ENCODE results near the gene GATB. TPM values are rescaled to one million over a fixed set of nuclear protein-coding genes. Genes with fewer than 3 reads are reported as not detected.
A peak's percentile ranks its signal among the peaks of the same experiment; 100 is the strongest.
"Not testable (repeated sequence)": the region's sequence is repeated elsewhere in the genome, so short reads cannot be mapped to it uniquely, and the experiment has no call there.

GATB gene
- polyA plus RNA-seq, 1 donor, result 17.4 TPM

GRCh38 chr4:151736852-151737251, 24.0 kb downstream of the GATB start:
- H3K9me3 ChIP-seq (ENCODE audit: control insufficient read depth, low read depth, low read length); H3K4me3 ChIP-seq (ENCODE audit: low read length); H3K27me3 ChIP-seq (ENCODE audit: control insufficient read depth, insufficient read depth, low read length); H3K4me1 ChIP-seq (ENCODE audit: control insufficient read depth, insufficient read depth, low read length); H3K27ac ChIP-seq (ENCODE audit: low read length); DNase-seq; H3K36me3 ChIP-seq (ENCODE audit: control insufficient read depth, insufficient read depth, low read length): not testable (repeated sequence)
- WGBS (ENCODE audit: insufficient coverage, low lambda C conversion rate), result 86% methylated on average over 1 of the region's 2 CpGs

- no CpG with 5 or more reads among the region's 1 CpG for WGBS (ENCODE audit: insufficient coverage, low lambda C conversion rate)
- no peak for DNase-seq
Observed at GRCh38 chr4:151736361-151736760, 24.4 kb downstream of the GATB start.

GRCh38 chr4:151731670-151732069, 29.1 kb downstream of the GATB start:
- DNase-seq; H3K27ac ChIP-seq (ENCODE audit: low read length); H3K36me3 ChIP-seq (ENCODE audit: control insufficient read depth, insufficient read depth, low read length); H3K9me3 ChIP-seq (ENCODE audit: control insufficient read depth, low read depth, low read length); H3K4me1 ChIP-seq (ENCODE audit: control insufficient read depth, insufficient read depth, low read length); H3K27me3 ChIP-seq (ENCODE audit: control insufficient read depth, insufficient read depth, low read length); H3K4me3 ChIP-seq (ENCODE audit: low read length): not testable (repeated sequence)
- WGBS (ENCODE audit: insufficient coverage, low lambda C conversion rate), result no CpG with 5 or more reads among the region's 34 CpGs

More at GRCh38 chr4:151736361-151736760, 24.4 kb downstream of the GATB start:
- H3K4me3 ChIP-seq (ENCODE audit: low read length), result no peak overlapping the region
- no peaks in the 10 kb centered on the region for H3K9me3 ChIP-seq (ENCODE audit: control insufficient read depth, low read depth, low read length)
- no peaks in the 10 kb centered on the region for H3K27me3 ChIP-seq (ENCODE audit: control insufficient read depth, insufficient read depth, low read length)
- H3K36me3 ChIP-seq (ENCODE audit: control insufficient read depth, insufficient read depth, low read length), result peaks cover 4% of the 10 kb centered on the region
- H3K4me1 ChIP-seq (ENCODE audit: control insufficient read depth, insufficient read depth, low read length), result no peaks in the 10 kb centered on the region
- no peak overlapping the region for H3K27ac ChIP-seq (ENCODE audit: low read length)

GRCh38 chr4:151729731-151730559, 30.9 kb downstream of the GATB start:
- Histone ChIP-seq H3K36me3 (ENCODE audit: control insufficient read depth, insufficient read depth, low read length) (no peaks in the 10 kb centered on the region), H3K27me3 (ENCODE audit: control insufficient read depth, insufficient read depth, low read length) (no peaks in the 10 kb centered on the region), H3K4me3 (ENCODE audit: low read length) (no peak overlapping the region), H3K4me1 (ENCODE audit: control insufficient read depth, insufficient read depth, low read length) (peaks cover 3% of the 10 kb centered on the region), H3K27ac (ENCODE audit: low read length) (peak overlapping the region; percentile 25), H3K9me3 (ENCODE audit: control insufficient read depth, low read depth, low read length) (peaks cover 3% of the 10 kb centered on the region)
- DNase-seq, result peak; percentile 19 to 66
- WGBS (ENCODE audit: insufficient coverage, low lambda C conversion rate), result no CpG with 5 or more reads among the region's 12 CpGs

GRCh38 chr4:151728679-151729078, 32.1 kb downstream of the GATB start:
- Histone ChIP-seq H3K9me3 (ENCODE audit: control insufficient read depth, low read depth, low read length) (peaks cover 3% of the 10 kb centered on the region), H3K27me3 (ENCODE audit: control insufficient read depth, insufficient read depth, low read length) (no peaks in the 10 kb centered on the region), H3K4me1 (ENCODE audit: control insufficient read depth, insufficient read depth, low read length) (peaks cover 3% of the 10 kb centered on the region), H3K27ac (ENCODE audit: low read length) (no peak overlapping the region), H3K4me3 (ENCODE audit: low read length) (no peak overlapping the region), H3K36me3 (ENCODE audit: control insufficient read depth, insufficient read depth, low read length) (no peaks in the 10 kb centered on the region)
- no CpG with 5 or more reads among the region's 2 CpGs for WGBS (ENCODE audit: insufficient coverage, low lambda C conversion rate)
- DNase-seq, result no peak

GRCh38 chr4:151728006-151728405, 32.8 kb downstream of the GATB start:
- no peak for DNase-seq
- Histone ChIP-seq H3K27me3 (ENCODE audit: control insufficient read depth, insufficient read depth, low read length) (no peaks in the 10 kb centered on the region), H3K4me3 (ENCODE audit: low read length) (no peak overlapping the region), H3K9me3 (ENCODE audit: control insufficient read depth, low read depth, low read length) (peaks cover 3% of the 10 kb centered on the region), H3K4me1 (ENCODE audit: control insufficient read depth, insufficient read depth, low read length) (peaks cover 3% of the 10 kb centered on the region), H3K27ac (ENCODE audit: low read length) (no peak overlapping the region), H3K36me3 (ENCODE audit: control insufficient read depth, insufficient read depth, low read length) (peaks cover under 1% of the 10 kb centered on the region)
- whole genome bisulfite sequencing (ENCODE audit: insufficient coverage, low lambda C conversion rate), result 60% methylated on average over 1 of the region's 1 CpG

GRCh38 chr4:151727365-151727764, 33.4 kb downstream of the GATB start:
- H3K36me3 ChIP-seq (ENCODE audit: control insufficient read depth, insufficient read depth, low read length), result peaks cover 3% of the 10 kb centered on the region
- H3K9me3 ChIP-seq (ENCODE audit: control insufficient read depth, low read depth, low read length), result peaks cover 3% of the 10 kb centered on the region
- peaks cover 3% of the 10 kb centered on the region for H3K4me1 ChIP-seq (ENCODE audit: control insufficient read depth, insufficient read depth, low read length)
- no peak overlapping the region for H3K27ac ChIP-seq (ENCODE audit: low read length)
- no CpG with 5 or more reads among the region's 1 CpG for WGBS (ENCODE audit: insufficient coverage, low lambda C conversion rate)
- no peak overlapping the region for H3K4me3 ChIP-seq (ENCODE audit: low read length)
- no peak for DNase-seq
- H3K27me3 ChIP-seq (ENCODE audit: control insufficient read depth, insufficient read depth, low read length), result no peaks in the 10 kb centered on the region

- DNase-seq, result no peak
- no CpG with 5 or more reads among the region's 2 CpGs for WGBS (ENCODE audit: insufficient coverage, low lambda C conversion rate)
- H3K36me3 ChIP-seq (ENCODE audit: control insufficient read depth, insufficient read depth, low read length), result peaks cover 3% of the 10 kb centered on the region
- H3K9me3 ChIP-seq (ENCODE audit: control insufficient read depth, low read depth, low read length), result no peaks in the 10 kb centered on the region
- no peak overlapping the region for H3K27ac ChIP-seq (ENCODE audit: low read length)
- H3K27me3 ChIP-seq (ENCODE audit: control insufficient read depth, insufficient read depth, low read length), result no peaks in the 10 kb centered on the region
- no peak overlapping the region for H3K4me3 ChIP-seq (ENCODE audit: low read length)
- H3K4me1 ChIP-seq (ENCODE audit: control insufficient read depth, insufficient read depth, low read length), result no peaks in the 10 kb centered on the region
Observed at GRCh38 chr4:151725087-151725486, 35.7 kb downstream of the GATB start.

GRCh38 chr4:151721916-151722315, 38.9 kb downstream of the GATB start:
- DNase-seq, result no peak
- Histone ChIP-seq H3K27me3 (ENCODE audit: control insufficient read depth, insufficient read depth, low read length) (no peaks in the 10 kb centered on the region), H3K36me3 (ENCODE audit: control insufficient read depth, insufficient read depth, low read length) (peaks cover 5% of the 10 kb centered on the region), H3K4me3 (ENCODE audit: low read length) (no peak overlapping the region), H3K9me3 (ENCODE audit: control insufficient read depth, low read depth, low read length) (no peaks in the 10 kb centered on the region), H3K4me1 (ENCODE audit: control insufficient read depth, insufficient read depth, low read length) (no peaks in the 10 kb centered on the region), H3K27ac (ENCODE audit: low read length) (no peak overlapping the region)
- WGBS (ENCODE audit: insufficient coverage, low lambda C conversion rate), result no CpG with 5 or more reads among the region's 2 CpGs

GRCh38 chr4:151721466-151721865, 39.3 kb downstream of the GATB start:
- Histone ChIP-seq H3K27ac (ENCODE audit: low read length) (no peak overlapping the region), H3K4me3 (ENCODE audit: low read length) (no peak overlapping the region), H3K36me3 (ENCODE audit: control insufficient read depth, insufficient read depth, low read length) (peaks cover 5% of the 10 kb centered on the region), H3K9me3 (ENCODE audit: control insufficient read depth, low read depth, low read length) (no peaks in the 10 kb centered on the region), H3K4me1 (ENCODE audit: control insufficient read depth, insufficient read depth, low read length) (no peaks in the 10 kb centered on the region), H3K27me3 (ENCODE audit: control insufficient read depth, insufficient read depth, low read length) (no peaks in the 10 kb centered on the region)
- WGBS (ENCODE audit: insufficient coverage, low lambda C conversion rate), result 100% methylated on average over 1 of the region's 7 CpGs
- no peak for DNase-seq

- no peaks in the 10 kb centered on the region for H3K27me3 ChIP-seq (ENCODE audit: control insufficient read depth, insufficient read depth, low read length)
- no CpG with 5 or more reads among the region's 8 CpGs for WGBS (ENCODE audit: insufficient coverage, low lambda C conversion rate)
- no peak overlapping the region for H3K27ac ChIP-seq (ENCODE audit: low read length)
- peaks cover 5% of the 10 kb centered on the region for H3K36me3 ChIP-seq (ENCODE audit: control insufficient read depth, insufficient read depth, low read length)
- no peaks in the 10 kb centered on the region for H3K9me3 ChIP-seq (ENCODE audit: control insufficient read depth, low read depth, low read length)
- H3K4me3 ChIP-seq (ENCODE audit: low read length), result no peak overlapping the region
- no peaks in the 10 kb centered on the region for H3K4me1 ChIP-seq (ENCODE audit: control insufficient read depth, insufficient read depth, low read length)
- DNase-seq, result no peak
Observed at GRCh38 chr4:151719956-151720334, 40.9 kb downstream of the GATB start.
